Measurements from ENCODE around the gene KIRREL3.
A peak's percentile ranks its signal among the peaks of the same experiment; 100 is the strongest.
"Not testable (repeated sequence)": the region's sequence is repeated elsewhere in the genome, so short reads cannot be mapped to it uniquely, and the experiment has no call there.

The KIRREL3 gene

GRCh38 chr11:126996036-126996804 lies 4.3 kb downstream of the KIRREL3 start:
- no peak for DNase-seq

- DNase-seq: no peak
Measured at GRCh38 chr11:126993599-126993998, 7.0 kb downstream of the KIRREL3 start.

- no peak for DNase-seq
Measured at GRCh38 chr11:126992804-126993111, 7.8 kb downstream of the KIRREL3 start.

GRCh38 chr11:126992065-126992803 lies 8.3 kb downstream of the KIRREL3 start:
- DNase-seq: no peak

DNA sequence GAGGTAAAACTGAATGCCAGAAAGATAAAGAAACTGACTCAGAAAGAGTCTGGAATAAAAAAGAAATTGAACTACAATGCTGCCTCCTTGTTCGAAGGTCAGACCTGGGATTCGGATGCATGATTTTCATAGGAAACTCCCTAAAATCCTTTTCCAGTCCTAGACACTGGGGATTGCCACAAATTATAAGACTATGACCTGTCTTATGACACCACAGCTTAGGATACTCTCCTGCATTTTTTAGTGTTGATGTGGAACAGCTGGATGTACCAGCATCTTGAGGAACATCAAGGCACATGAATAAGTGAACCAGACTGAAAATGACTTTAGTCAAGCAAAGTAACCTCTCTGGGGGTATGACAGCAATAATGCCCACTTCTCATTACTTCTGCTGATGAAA lies 9.0 kb downstream of the KIRREL3 start:
- DNase-seq: no peak

- DNase-seq: no peak
Measured at GRCh38 chr11:126990716-126991480, 9.7 kb downstream of the KIRREL3 start.

DNA sequence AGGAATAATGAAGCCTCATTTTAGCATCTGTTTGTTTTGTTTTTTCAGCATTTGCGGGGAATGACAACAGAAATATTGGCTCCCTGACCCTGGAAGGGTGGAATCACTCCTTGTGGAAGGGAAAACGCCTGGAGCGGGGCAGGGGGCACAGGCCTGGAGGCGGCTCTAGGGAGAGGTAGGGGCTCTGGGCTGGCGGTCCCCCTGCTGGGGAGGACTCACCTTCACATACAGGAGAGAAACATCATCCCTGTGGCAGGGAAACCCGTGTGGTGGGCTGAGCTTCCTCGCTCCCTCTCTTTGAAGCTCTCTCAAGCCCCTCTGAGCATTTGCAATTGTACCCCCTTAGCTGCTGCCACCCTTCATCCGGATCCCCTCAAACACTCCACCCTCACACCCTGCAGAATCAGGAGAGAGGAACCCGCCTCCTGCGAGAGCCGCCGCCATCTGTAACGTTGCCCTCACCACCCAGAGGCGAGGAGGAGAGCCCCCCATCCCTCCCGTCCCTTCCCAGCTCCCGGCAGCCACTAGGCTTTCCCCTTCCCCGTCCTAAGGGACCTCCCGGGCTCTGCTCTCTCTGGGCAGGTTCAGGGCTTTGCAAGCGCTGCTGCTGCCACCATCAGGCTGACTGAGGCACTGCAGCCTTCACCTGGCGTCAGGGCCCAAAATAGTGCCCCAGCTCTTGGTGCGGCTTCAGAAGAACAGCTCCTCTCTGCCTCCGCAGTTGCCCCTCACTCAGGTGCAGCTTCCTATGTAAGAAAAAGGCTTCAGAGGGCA lies 10.4 kb downstream of the KIRREL3 start:
- DNase-seq: peak; percentile 86

GRCh38 chr11:126988655-126989054 lies 11.9 kb downstream of the KIRREL3 start:
- no peak for DNase-seq

DNA sequence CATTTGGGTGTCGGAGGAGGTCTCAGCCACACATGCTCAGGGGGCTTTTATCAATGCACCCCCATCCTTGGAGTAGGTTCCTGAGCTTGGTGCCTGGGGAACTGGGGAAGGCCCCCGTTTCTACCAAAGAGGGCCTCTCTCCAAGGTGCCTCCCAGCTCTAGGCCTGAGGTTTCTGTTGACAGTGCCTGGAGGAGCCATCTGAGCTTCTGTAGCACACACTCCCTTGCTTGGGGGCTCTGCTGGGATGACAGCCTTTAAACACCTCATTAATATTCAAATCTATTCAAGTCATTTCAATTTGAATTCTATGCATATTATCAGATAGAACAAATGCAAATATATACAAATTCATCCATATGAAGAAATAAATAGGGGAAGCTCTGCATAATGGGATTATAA lies 18.9 kb downstream of the KIRREL3 start:
- peak; percentile 100 for DNase-seq

- peak; percentile 85 for DNase-seq
Measured at GRCh38 chr11:126978911-126979310, 21.7 kb downstream of the KIRREL3 start.

GRCh38 chr11:126978165-126978564 lies 22.4 kb downstream of the KIRREL3 start:
- DNase-seq: no peak

- no peak for DNase-seq
Measured at GRCh38 chr11:126973051-126973450, 27.5 kb downstream of the KIRREL3 start.

GRCh38 chr11:126971305-126971704 lies 29.3 kb downstream of the KIRREL3 start:
- DNase-seq: no peak

DNA sequence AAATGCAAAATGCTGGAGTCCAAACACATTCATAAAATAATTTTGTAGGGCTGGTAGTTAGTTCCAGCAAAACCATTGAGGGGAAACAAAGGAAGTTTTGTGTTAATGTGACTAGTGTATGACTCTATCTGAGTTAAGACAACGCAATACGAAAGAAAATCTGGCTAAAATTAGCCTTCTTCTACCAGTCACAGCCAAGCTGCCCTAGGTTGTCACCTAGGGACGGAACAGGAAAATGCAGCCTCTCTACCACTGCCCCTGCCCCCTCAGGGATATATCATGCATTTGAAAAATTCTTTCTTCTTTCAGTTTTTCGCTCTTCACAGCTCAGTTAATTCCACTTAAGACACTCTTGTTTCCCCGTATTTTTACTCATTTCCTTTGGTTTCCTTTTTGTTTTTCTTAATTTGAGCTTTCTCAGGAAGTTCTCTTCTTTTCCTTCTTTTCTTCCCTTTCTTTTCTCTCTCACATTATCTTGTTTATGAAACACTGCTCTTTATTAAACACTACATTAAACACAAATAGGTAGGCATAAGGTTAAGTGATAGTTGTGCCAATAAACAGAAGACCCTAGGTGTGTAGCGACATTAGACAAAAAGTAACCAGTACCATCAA lies 30.6 kb downstream of the KIRREL3 start:
- peak; percentile 61 for DNase-seq

DNA sequence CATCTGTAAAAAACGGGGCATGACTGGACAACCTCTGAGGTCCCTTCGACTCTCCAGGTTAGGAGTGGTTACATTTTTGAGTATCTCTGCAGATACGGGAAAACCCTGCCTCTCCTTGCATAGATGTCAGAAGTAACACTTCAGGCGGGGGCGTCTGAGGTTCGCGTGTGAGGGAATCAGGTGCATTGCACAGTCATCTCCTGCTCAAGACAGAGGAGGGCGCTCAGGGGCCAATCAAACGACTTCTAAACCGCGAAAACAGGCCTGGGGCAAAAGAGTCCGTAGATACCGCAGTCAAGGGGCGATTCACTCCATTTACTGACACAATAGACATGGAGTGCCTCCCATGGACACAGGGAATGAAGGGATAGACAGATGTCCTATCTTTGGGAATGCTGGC lies 31.7 kb downstream of the KIRREL3 start:
- DNase-seq: peak; percentile 36

DNA sequence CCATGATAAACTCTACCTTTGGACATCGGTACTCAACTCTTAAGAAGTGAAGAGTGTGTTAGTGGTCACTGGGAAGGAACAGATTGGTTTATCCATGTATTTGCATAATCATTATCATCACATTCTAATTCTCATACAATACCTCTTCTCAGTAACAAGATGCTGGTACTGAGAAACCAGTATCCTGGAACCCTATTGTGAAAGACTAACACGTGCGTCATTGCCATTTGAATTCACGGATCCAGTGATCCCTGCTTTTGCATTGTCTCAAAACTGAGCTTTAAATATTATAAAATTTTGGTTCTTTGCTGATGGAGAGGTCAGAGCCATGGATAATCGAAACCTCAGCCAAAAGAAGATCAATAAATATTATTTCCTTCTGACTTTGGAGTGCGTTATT lies 35.2 kb downstream of the KIRREL3 start:
- no peak for DNase-seq

GRCh38 chr11:126963603-126964363 lies 36.8 kb downstream of the KIRREL3 start:
- no peak for DNase-seq

GRCh38 chr11:126963115-126963514 lies 37.5 kb downstream of the KIRREL3 start:
- DNase-seq: no peak

- no peak for DNase-seq
Measured at GRCh38 chr11:126959700-126960099, 40.9 kb downstream of the KIRREL3 start.

DNA sequence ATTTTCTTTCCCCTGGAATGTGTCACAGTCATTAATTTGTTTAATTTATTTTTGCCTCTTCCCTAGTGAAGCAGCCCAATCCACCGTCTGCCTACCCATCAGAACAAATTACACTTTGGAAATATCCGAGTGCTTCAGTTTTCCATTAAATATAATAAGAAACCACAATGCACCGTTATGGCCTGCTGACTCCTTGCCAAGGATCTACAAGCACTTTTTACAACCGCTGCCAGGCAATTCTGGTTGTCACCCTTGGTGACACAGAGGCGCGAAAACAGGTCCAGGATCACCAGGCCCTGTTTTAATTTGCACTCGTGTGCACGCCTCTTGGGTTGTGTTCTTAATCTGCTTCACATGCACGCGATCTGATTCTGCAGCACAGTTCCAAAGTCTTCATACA lies 43.9 kb downstream of the KIRREL3 start:
- DNase-seq: no peak

- not testable (repeated sequence) for DNase-seq
Measured at GRCh38 chr11:126952533-126952932, 48.0 kb downstream of the KIRREL3 start.

- no peak for DNase-seq
Measured at GRCh38 chr11:126951465-126951864, 49.1 kb downstream of the KIRREL3 start.

All from NCI-H526 treated with DMSO at 0.1 percent for 48 hours (cell line).